IMR-90 (cell line): ENCODE measurements around the gene ADCY1. TPM values are rescaled to one million over a fixed set of nuclear protein-coding genes. Genes with fewer than 3 reads are reported as not detected.

Source experiments
- ATAC-seq: fragments of 200-7000 bp; cut with Tn5 transposase; 2 replicates; pipeline ENCODE4 v1.9.1; 2020; ENCODE audit warnings: low read depth, mild to moderate bottlenecking, moderate library complexity
- BruUV-seq: library from RNA; stranded (reverse); fragments of 400-500 nt; replicated peaks from 2 replicates; lab custom pipeline; 2021; lab: Mats Ljungman, UMichigan
- CTCF ChIA-PET: fragments of 300-600 bp; formaldehyde crosslinking; extraction: SDS; loops from one replicate; lab custom pipeline; 2021; ENCODE audit warnings: antibody characterized with exemption; lab: Yijun Ruan, JAX
- POLR2A ChIA-PET: fragments of 300-600 bp; sonication (Branson Sonifier 250); formaldehyde crosslinking; loops from one replicate; lab custom pipeline; 2022; ENCODE audit warnings: antibody characterized with exemption; ENCODE audit not compliant: unreplicated experiment; lab: Charles Lee
- DNase-seq: peaks from one replicate; pipeline ENCODE4 v3.0.0; 2013
- H2AFZ ChIP-seq: replicated peaks from 2 replicates; pipeline ENCODE3; 2013; ENCODE audit warnings: low read length, mild to moderate bottlenecking; ENCODE audit not compliant: poor library complexity
- H2AK5ac ChIP-seq: 2 replicates; pipeline ENCODE4 v1.6.1; 2013; ENCODE audit warnings: low read depth, low read length, inconsistent platforms
- H2AK9ac ChIP-seq: replicated peaks from 2 replicates; pipeline ENCODE3; 2013; ENCODE audit warnings: mild to moderate bottlenecking, low read depth, low read length, moderate library complexity; ENCODE audit not compliant: poor library complexity
- H2BK120ac ChIP-seq: 2 replicates; pipeline ENCODE4 v1.6.1; 2013; ENCODE audit warnings: low read depth, low read length, inconsistent platforms
- H2BK15ac ChIP-seq: 3 replicates; pipeline ENCODE4 v1.6.1; 2013; ENCODE audit warnings: low read depth, low read length, inconsistent platforms
- H2BK20ac ChIP-seq: 2 replicates; pipeline ENCODE4 v1.6.1; 2013; ENCODE audit warnings: low read depth, mild to moderate bottlenecking, inconsistent platforms, low read length, moderate library complexity
- H2BK5ac ChIP-seq: 2 replicates; pipeline ENCODE4 v1.6.1; 2013; ENCODE audit warnings: mild to moderate bottlenecking, low read depth, low read length, inconsistent platforms; ENCODE audit not compliant: poor library complexity, severe bottlenecking
- H3K14ac ChIP-seq: replicated peaks from 2 replicates; pipeline ENCODE4 v1.6.1; 2013; ENCODE audit warnings: low read depth, low read length, inconsistent platforms
- H3K18ac ChIP-seq: 2 replicates; pipeline ENCODE4 v1.6.1; 2013; ENCODE audit warnings: low read depth, low read length, control low read depth
- H3K23ac ChIP-seq: 2 replicates; pipeline ENCODE4 v1.6.1; 2013; ENCODE audit warnings: low read depth, low read length, inconsistent platforms
- H3K27ac ChIP-seq: 2 replicates; pipeline ENCODE4 v1.5.1; 2013; ENCODE audit warnings: mild to moderate bottlenecking, control low read depth, low read length; ENCODE audit not compliant: insufficient read depth
- H3K27me3 ChIP-seq: 2 replicates; pipeline ENCODE4 v1.6.1; 2013; ENCODE audit warnings: low read length; ENCODE audit not compliant: control insufficient read depth, insufficient read depth
- H3K36me3 ChIP-seq: 2 replicates; pipeline ENCODE4 v1.6.1; 2013; ENCODE audit warnings: low read length, mixed read lengths; ENCODE audit not compliant: control insufficient read depth, insufficient read depth
- H3K4ac ChIP-seq: 2 replicates; pipeline ENCODE4 v1.6.1; 2013; ENCODE audit warnings: low read depth, low read length, inconsistent platforms
- H3K4me1 ChIP-seq: 2 replicates; pipeline ENCODE4 v1.6.1; 2013; ENCODE audit warnings: low read length, mixed read lengths; ENCODE audit not compliant: control insufficient read depth, insufficient read depth
- H3K4me2 ChIP-seq: 2 replicates; pipeline ENCODE4 v1.6.1; 2013; ENCODE audit warnings: low read depth, mild to moderate bottlenecking, control low read depth, low read length, moderate library complexity
- H3K4me3 ChIP-seq: 2 replicates; pipeline ENCODE4 v1.5.1; 2013; ENCODE audit warnings: low read depth, mild to moderate bottlenecking, control low read depth, low read length, moderate library complexity; ENCODE audit not compliant: insufficient read depth
- H3K56ac ChIP-seq: 2 replicates; pipeline ENCODE4 v1.6.1; 2013; ENCODE audit warnings: low read length, inconsistent platforms; ENCODE audit not compliant: insufficient read depth; ENCODE audit errors: extremely low read depth
- H3K79me1 ChIP-seq, 2 experiments: 2 replicates each; pipeline ENCODE4 v1.6.1; 2013; ENCODE audit warnings: low read length in 2 of 2, inconsistent platforms in 1 of 2, low read depth in 1 of 2
- H3K9ac ChIP-seq: 2 replicates; pipeline ENCODE4 v1.6.1; 2013; ENCODE audit warnings: low read depth, low read length, control low read depth
- H3K9me1 ChIP-seq: 2 replicates; pipeline ENCODE4 v1.6.1; 2013; ENCODE audit warnings: low read length, inconsistent platforms; ENCODE audit not compliant: insufficient read depth
- H3K9me3 ChIP-seq: 2 replicates; pipeline ENCODE4 v1.6.1; 2013; ENCODE audit warnings: low read length; ENCODE audit not compliant: control insufficient read depth, insufficient read depth
- H4K20me1 ChIP-seq: 2 replicates; pipeline ENCODE4 v1.6.1; 2013; ENCODE audit warnings: low read length, inconsistent platforms; ENCODE audit not compliant: insufficient read depth
- H4K5ac ChIP-seq: 2 replicates; pipeline ENCODE4 v1.6.1; 2013; ENCODE audit warnings: mild to moderate bottlenecking, low read depth, low read length, control low read depth
- H4K8ac ChIP-seq, 2 experiments: 2 replicates each; pipeline ENCODE4 v1.6.1; 2013; ENCODE audit warnings: low read depth in 2 of 2, low read length in 2 of 2, control low read depth in 1 of 2, inconsistent platforms in 1 of 2
- H4K91ac ChIP-seq: 2 replicates; pipeline ENCODE4 v1.6.1; 2013; ENCODE audit warnings: low read depth, low read length, inconsistent platforms; ENCODE audit not compliant: insufficient read depth
- BHLHE40 ChIP-seq: fragments of 150-350 bp; IDR thresholded peaks from 2 replicates; pipeline ENCODE4 v1.6.1; 2016; ENCODE audit warnings: mild to moderate bottlenecking, low read depth, low read length
- CEBPB ChIP-seq: IDR thresholded peaks from 2 replicates; pipeline ENCODE4 v1.6.1; 2012; ENCODE audit warnings: low read depth, low read length, improper control_type of control experiment
- CHD1 ChIP-seq: IDR thresholded peaks from 2 replicates; pipeline ENCODE4 v1.6.1; 2012; ENCODE audit warnings: low read depth, low read length, improper control_type of control experiment
- CTCF ChIP-seq: conservative IDR thresholded peaks from 2 replicates; pipeline ENCODE4 v1.5.1; 2012; ENCODE audit warnings: mild to moderate bottlenecking, low read depth, low read length, improper control_type of control experiment
- ELK1 ChIP-seq: fragments of 150-350 bp; IDR thresholded peaks from 2 replicates; pipeline ENCODE4 v1.6.1; 2016; ENCODE audit warnings: low read depth, mild to moderate bottlenecking, low read length, moderate library complexity, borderline replicate concordance
- FOS ChIP-seq: fragments of 150-350 bp; IDR thresholded peaks from 2 replicates; pipeline ENCODE4 v1.6.1; 2016; ENCODE audit warnings: low read depth, low read length
- MAFK ChIP-seq: IDR thresholded peaks from 2 replicates; pipeline ENCODE4 v1.6.1; 2012; ENCODE audit warnings: low read depth, low read length, improper control_type of control experiment
- MAZ ChIP-seq: IDR thresholded peaks from 2 replicates; pipeline ENCODE4 v1.6.1; 2012; ENCODE audit warnings: low read depth, mild to moderate bottlenecking, low read length, improper control_type of control experiment, moderate library complexity, borderline replicate concordance
- MXI1 ChIP-seq: IDR thresholded peaks from 2 replicates; pipeline ENCODE4 v1.6.1; 2012; ENCODE audit warnings: low read depth, mild to moderate bottlenecking, low read length, moderate library complexity, borderline replicate concordance
- NFE2L2 ChIP-seq: fragments of 150-350 bp; IDR thresholded peaks from 2 replicates; pipeline ENCODE4 v1.6.1; 2016; ENCODE audit warnings: low read depth, mild to moderate bottlenecking, low read length
- POLR2A ChIP-seq: IDR thresholded peaks from 2 replicates; pipeline ENCODE4 v1.6.1; 2012; ENCODE audit warnings: mild to moderate bottlenecking, low read depth, low read length
- RAD21 ChIP-seq: IDR thresholded peaks from 2 replicates; pipeline ENCODE4 v1.6.1; 2012; ENCODE audit warnings: low read length, improper control_type of control experiment
- RCOR1 ChIP-seq: IDR thresholded peaks from 2 replicates; pipeline ENCODE4 v1.6.1; 2012; ENCODE audit warnings: mild to moderate bottlenecking, low read length, improper control_type of control experiment; ENCODE audit not compliant: insufficient replicate concordance
- RFX5 ChIP-seq: IDR thresholded peaks from 2 replicates; pipeline ENCODE4 v1.8.0; 2012; ENCODE audit warnings: low read depth, mild to moderate bottlenecking, low read length, moderate library complexity
- SMC3 ChIP-seq: fragments of 150-350 bp; IDR thresholded peaks from 2 replicates; pipeline ENCODE4 v1.6.1; 2016; ENCODE audit warnings: low read depth, mild to moderate bottlenecking, antibody characterized with exemption, low read length, moderate library complexity
- WGBS, 2 experiments: methylation state at CpG; one replicate each; pipeline versions ENCODE4 v1.1.5 to v1.1.7; 2013; ENCODE audit warnings: missing lambda C conversion rate in 2 of 2; ENCODE audit not compliant: insufficient read length in 1 of 2; ENCODE audit errors: extremely low coverage in 2 of 2; 5-methylcytosine and 5-hydroxymethylcytosine counted together
- dilution Hi-C: fragments of 300-500 bp; cut with HindIII; formaldehyde crosslinking; loops from one replicate; pipeline ENCODE4 v1.14.3; 2018; ENCODE audit warnings: low sequenced_read_pairs; ENCODE audit not compliant: unreplicated experiment
- in situ Hi-C: fragments of 300-500 bp; cut with MboI; formaldehyde crosslinking; loops from 3 replicates; pipeline ENCODE4 v1.14.3; 2019; ENCODE audit warnings: low sequenced_read_pairs, inconsistent platforms, mixed read lengths
- intact Hi-C: fragments of 100-400 bp; cut with micrococcal nuclease; formaldehyde crosslinking; loops from 2 replicates; pipeline ENCODE4 v1.10.0; 2022
- polyA plus RNA-seq, 3 experiments: library from polyadenylated mRNA; depleted of rRNA; stranded (reverse); fragments of >200 nt; gene quantifications; 2 replicates each; pipeline ENCODE4 v1.2.3, GENCODE V29; 2012; ENCODE audit warnings: low replicate concordance in 1 of 3
- total RNA-seq: library from RNA; depleted of rRNA; stranded (reverse); fragments of >200 nt; gene quantifications from 2 replicates; pipeline ENCODE4 v1.2.3, GENCODE V29; 2012
- TF ChIP-seq, protein P1 (sequence below): fragments of 150-350 bp; IDR thresholded peaks from 2 replicates; pipeline ENCODE4 v1.6.1; 2017; ENCODE audit warnings: mild to moderate bottlenecking, antibody characterized with exemption, low read length, low read depth

Gene ADCY1
- total and polyA plus RNA-seq, 2 of the 4 experiments (the other 2 are of a cell fraction): 0.18 to 0.24 TPM

- WGBS, 2 experiments: no CpG with 5 or more reads among the region's 5 CpGs
- no TSS peak for BruUV-seq
- no peak overlapping the region for H3K14ac ChIP-seq
- in situ Hi-C loops: no loop called here
- no peak overlapping the region for H3K4ac ChIP-seq
- no peak overlapping the region for H3K18ac ChIP-seq
- peaks cover 20% of the 10 kb centered on the region for H3K27me3 ChIP-seq
- H2AK5ac ChIP-seq: no peak overlapping the region
- peaks cover under 1% of the 10 kb centered on the region; the same call in 1 of the 2 replicates for H3K4me1 ChIP-seq
- H3K9me3 ChIP-seq: no peaks in the 10 kb centered on the region
- no peak overlapping the region for H3K27ac ChIP-seq
- H4K91ac ChIP-seq: no peak overlapping the region
- no peak overlapping the region for H3K9ac ChIP-seq
- ATAC-seq: no peak
- intact Hi-C loops: no loop called here
- POLR2A ChIA-PET: no interaction called here
- no peak overlapping the region for H2BK20ac ChIP-seq
- H4K8ac ChIP-seq: no peak overlapping the region
- H3K23ac ChIP-seq: no peak overlapping the region
- H2AFZ ChIP-seq: no peak overlapping the region
- no peak overlapping the region for H4K5ac ChIP-seq
- no peak overlapping the region for H3K4me3 ChIP-seq
- no peaks in the 10 kb centered on the region for H3K79me1 ChIP-seq
- no peak for DNase-seq
- H2BK15ac ChIP-seq: no peak overlapping the region
- dilution Hi-C loops: no loop called here
- no peaks in the 10 kb centered on the region for H3K9me1 ChIP-seq
- no peaks in the 10 kb centered on the region for H3K36me3 ChIP-seq
- no peak overlapping the region for H2AK9ac ChIP-seq
- no peak overlapping the region for H3K4me2 ChIP-seq
- no peaks in the 10 kb centered on the region for H4K20me1 ChIP-seq
- no peak overlapping the region for H3K56ac ChIP-seq
- no peak for TF ChIP-seq NFE2L2
- TF ChIP-seq POLR2A: no peak
- no peak for TF ChIP-seq MAFK
- TF ChIP-seq CEBPB: no peak
- TF ChIP-seq MAZ: no peak
- no peak for TF ChIP-seq RFX5
- no peak for TF ChIP-seq SMC3
- no peak for TF ChIP-seq RCOR1
- TF ChIP-seq CHD1: no peak
- no peak for TF ChIP-seq ELK1
- TF ChIP-seq, protein P1, sequence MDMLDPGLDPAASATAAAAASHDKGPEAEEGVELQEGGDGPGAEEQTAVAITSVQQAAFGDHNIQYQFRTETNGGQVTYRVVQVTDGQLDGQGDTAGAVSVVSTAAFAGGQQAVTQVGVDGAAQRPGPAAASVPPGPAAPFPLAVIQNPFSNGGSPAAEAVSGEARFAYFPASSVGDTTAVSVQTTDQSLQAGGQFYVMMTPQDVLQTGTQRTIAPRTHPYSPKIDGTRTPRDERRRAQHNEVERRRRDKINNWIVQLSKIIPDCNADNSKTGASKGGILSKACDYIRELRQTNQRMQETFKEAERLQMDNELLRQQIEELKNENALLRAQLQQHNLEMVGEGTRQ: no peak
- no peak for TF ChIP-seq RAD21
- no peak for TF ChIP-seq BHLHE40
- TF ChIP-seq FOS: no peak
- TF ChIP-seq MXI1: no peak
- no peak for TF ChIP-seq CTCF
- no peak overlapping the region for H2BK120ac ChIP-seq
- H2BK5ac ChIP-seq: no peak overlapping the region
- CTCF ChIA-PET: interaction anchor here (0.6 kb wide), 1 partner anchor 416 kb away, joined by 3 read pairs; no protein-coding TSS in a partner anchor
These were observed 128.6 kb downstream of the ADCY1 start for GRCh38 chr7:45702751-45703150.
